NCI-H2081 (cell line): ENCODE data around the gene SLAMF7.
"Not testable (repeated sequence)": the region's sequence is repeated elsewhere in the genome, so short reads cannot be mapped to it uniquely, and the experiment has no call there.

Source experiments
- DNase-seq, 2 experiments: peaks; one replicate each; lab custom pipeline; 2025; lab: John Stamatoyannopoulos, UW

The SLAMF7 gene

GRCh38 chr1:160720356-160721085 lies 18.5 kb upstream of the SLAMF7 start:
- no peak for DNase-seq

GRCh38 chr1:160721473-160721872 lies 17.6 kb upstream of the SLAMF7 start:
- DNase-seq = no peak

GRCh38 chr1:160722726-160723125 lies 16.3 kb upstream of the SLAMF7 start:
- DNase-seq = no peak

- no peak for DNase-seq
Observed at GRCh38 chr1:160723332-160723731, 15.7 kb upstream of the SLAMF7 start.

- no peak for DNase-seq
Observed at GRCh38 chr1:160724465-160725242, 14.4 kb upstream of the SLAMF7 start.

GRCh38 chr1:160726114-160726497 lies 12.9 kb upstream of the SLAMF7 start:
- DNase-seq = no peak

GRCh38 chr1:160726498-160727315 lies 12.3 kb upstream of the SLAMF7 start:
- peak; percentile 49 to 62 for DNase-seq

- no peak for DNase-seq
Observed at GRCh38 chr1:160727316-160727640, 11.8 kb upstream of the SLAMF7 start.

- not testable (repeated sequence) for DNase-seq
Observed at GRCh38 chr1:160731564-160731963, 7.5 kb upstream of the SLAMF7 start.

GRCh38 chr1:160731990-160732389 lies 7.1 kb upstream of the SLAMF7 start:
- no peak for DNase-seq

- DNase-seq = no peak
Observed at GRCh38 chr1:160733898-160734297, 5.1 kb upstream of the SLAMF7 start.

GRCh38 chr1:160734301-160734700 lies 4.7 kb upstream of the SLAMF7 start:
- DNase-seq = no peak

- no peak for DNase-seq
Observed at GRCh38 chr1:160738271-160738670, 776 bp upstream of the SLAMF7 start.

- no peak for DNase-seq
Observed at GRCh38 chr1:160740133-160740688, 1.2 kb downstream of the SLAMF7 start.

GRCh38 chr1:160741092-160741501 lies 2.0 kb downstream of the SLAMF7 start:
- no peak for DNase-seq

- no peak for DNase-seq
Observed at GRCh38 chr1:160741612-160742348, 2.7 kb downstream of the SLAMF7 start.

GRCh38 chr1:160742428-160743127 lies 3.5 kb downstream of the SLAMF7 start:
- DNase-seq = no peak

- DNase-seq = no peak
Observed at GRCh38 chr1:160743266-160743665, 4.2 kb downstream of the SLAMF7 start.

GRCh38 chr1:160744199-160744851 lies 5.3 kb downstream of the SLAMF7 start:
- no peak for DNase-seq

- no peak for DNase-seq
Observed at GRCh38 chr1:160744852-160745520, 5.9 kb downstream of the SLAMF7 start.
